ENCODE data around the gene SAMD7. TPM values are rescaled to one million over a fixed set of nuclear protein-coding genes. Genes with fewer than 3 reads are reported as not detected.

SAMD7 gene
- polyA plus RNA-seq, 1 donor (not counting 4 experiments of a cell fraction or from before 2014, with no cell fraction given): not detected

- Histone ChIP-seq H2AFZ (ENCODE audit: control insufficient read depth, low read length) (no peak overlapping the region), H3K27me3 (ENCODE audit: control insufficient read depth, extremely low read depth, insufficient read depth, low read length) (no peaks in the 10 kb centered on the region), H3K36me3 (ENCODE audit: control insufficient read depth in 2 of 2, extremely low read depth in 1 of 2, insufficient read depth in 2 of 2, low read length in 2 of 2) (no peaks in the 10 kb centered on the region), H3K4me2 (ENCODE audit: control insufficient read depth, extremely low read depth, insufficient read depth, low read depth, low read length) (no peak overlapping the region), H3K79me2 (ENCODE audit: control insufficient read depth, insufficient read depth, low read length) (no peaks in the 10 kb centered on the region), H4K20me1 (ENCODE audit: control insufficient read depth, extremely low read depth, insufficient read depth, low read length) (no peaks in the 10 kb centered on the region), H3K4me1 (ENCODE audit: control insufficient read depth, extremely low read depth, insufficient read depth, low read length) (no peaks in the 10 kb centered on the region), H3K9ac (ENCODE audit: control insufficient read depth, extremely low read depth, insufficient read depth, low read length) (no peak overlapping the region), H3K4me3 (ENCODE audit: control insufficient read depth in 2 of 3, extremely low read depth in 1 of 3, insufficient read depth in 2 of 3, low read depth in 1 of 3, low read length in 3 of 3) (no peak overlapping the region), H3K27ac (ENCODE audit: control insufficient read depth, insufficient read depth, low read length) (no peak overlapping the region), H3K9me3 (ENCODE audit: control insufficient read depth, low read depth, low read length) (no peaks in the 10 kb centered on the region), H3K9me1 (ENCODE audit: control insufficient read depth, extremely low read depth, insufficient read depth, low read length) (no peaks in the 10 kb centered on the region)
- no peak for DNase-seq (ENCODE audit: low read depth, low spot score)
- dilution Hi-C loops (cut with MboI; ENCODE audit: extremely low pct_ligation_motif_present, low sequenced_read_pairs): no loop called here
- TF ChIP-seq EZH2 (IDR thresholded peaks at IDR 0.05; ENCODE audit: low read length) (no peak), CTCF (optimal IDR thresholded peaks at IDR 0.05 in 1 of 3, IDR thresholded peaks at IDR 0.05 in 1 of 3, conservative IDR thresholded peaks at IDR 0.05 in 1 of 3; ENCODE audit: extremely low read depth in 1 of 3, insufficient read depth in 2 of 3, low read length in 3 of 3) (no peak)
- FAIRE-seq: no peak
Measured at GRCh38 chr3:169905404-169905803, 6.0 kb upstream of the SAMD7 start.

GRCh38 chr3:169907476-169907875 is 3.9 kb upstream of the SAMD7 start:
- no peaks in the 10 kb centered on the region for H3K27me3 ChIP-seq (ENCODE audit: control insufficient read depth, extremely low read depth, insufficient read depth, low read length)
- H3K9me3 ChIP-seq (ENCODE audit: control insufficient read depth, low read depth, low read length): no peaks in the 10 kb centered on the region
- no peak overlapping the region for H3K4me3 ChIP-seq (ENCODE audit: control insufficient read depth in 2 of 3, extremely low read depth in 1 of 3, insufficient read depth in 2 of 3, low read depth in 1 of 3, low read length in 3 of 3)
- no peaks in the 10 kb centered on the region for H3K9me1 ChIP-seq (ENCODE audit: control insufficient read depth, extremely low read depth, insufficient read depth, low read length)
- no peak for DNase-seq (ENCODE audit: low read depth, low spot score)
- H3K4me1 ChIP-seq (ENCODE audit: control insufficient read depth, extremely low read depth, insufficient read depth, low read length): no peaks in the 10 kb centered on the region
- no peak for TF ChIP-seq CTCF (optimal IDR thresholded peaks at IDR 0.05 in 1 of 3, IDR thresholded peaks at IDR 0.05 in 1 of 3, conservative IDR thresholded peaks at IDR 0.05 in 1 of 3; ENCODE audit: extremely low read depth in 1 of 3, insufficient read depth in 2 of 3, low read length in 3 of 3)
- TF ChIP-seq EZH2 (IDR thresholded peaks at IDR 0.05; ENCODE audit: low read length): no peak
- FAIRE-seq: no peak
- H4K20me1 ChIP-seq (ENCODE audit: control insufficient read depth, extremely low read depth, insufficient read depth, low read length): no peaks in the 10 kb centered on the region
- no peak overlapping the region for H3K4me2 ChIP-seq (ENCODE audit: control insufficient read depth, extremely low read depth, insufficient read depth, low read depth, low read length)
- no peak overlapping the region for H3K27ac ChIP-seq (ENCODE audit: control insufficient read depth, insufficient read depth, low read length)
- no peaks in the 10 kb centered on the region for H3K36me3 ChIP-seq (ENCODE audit: control insufficient read depth in 2 of 2, extremely low read depth in 1 of 2, insufficient read depth in 2 of 2, low read length in 2 of 2)
- no peaks in the 10 kb centered on the region for H3K79me2 ChIP-seq (ENCODE audit: control insufficient read depth, insufficient read depth, low read length)
- H3K9ac ChIP-seq (ENCODE audit: control insufficient read depth, extremely low read depth, insufficient read depth, low read length): no peak overlapping the region
- dilution Hi-C loops (cut with MboI; ENCODE audit: extremely low pct_ligation_motif_present, low sequenced_read_pairs): no loop called here
- no peak overlapping the region for H2AFZ ChIP-seq (ENCODE audit: control insufficient read depth, low read length)
